Erythroblast (primary cell): Measurements from ENCODE around the gene POM121.
"Not testable (repeated sequence)": the region's sequence is repeated elsewhere in the genome, so short reads cannot be mapped to it uniquely, and the experiment has no call there.

Experiments
- GATA1 ChIP-seq: IDR thresholded peaks from 2 replicates; pipeline ENCODE4 v1.6.1; 2011; ENCODE audit warnings: low read depth, mild to moderate bottlenecking, control low read depth, low read length, moderate library complexity
- POLR2A ChIP-seq: IDR thresholded peaks from 2 replicates; pipeline ENCODE4 v1.6.1; 2011; ENCODE audit warnings: mild to moderate bottlenecking, low read length

DNA sequence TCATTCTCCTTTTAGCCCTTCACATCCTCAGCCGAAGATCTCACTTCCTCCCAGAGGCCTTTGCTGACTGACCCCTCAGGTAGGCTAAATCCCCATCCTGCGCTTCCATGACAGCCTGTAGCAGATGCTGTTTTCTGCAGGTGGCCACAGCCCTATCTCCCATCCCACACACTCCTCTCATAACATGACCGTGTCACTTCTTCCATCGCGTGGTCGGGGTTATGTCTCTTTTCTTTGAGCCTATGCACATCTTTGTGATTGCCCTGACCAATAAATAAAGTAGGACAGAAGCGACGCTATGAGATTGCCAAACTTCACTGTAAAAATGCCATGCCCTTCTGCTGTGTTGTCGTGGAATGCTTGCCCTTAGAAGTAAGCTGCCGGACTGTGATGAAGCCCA lies 11.1 kb upstream of the POM121 start:
- TF ChIP-seq POLR2A, GATA1: not testable (repeated sequence)
